Thyroid gland (tissue), 4 donors: Measurements from ENCODE around the gene CFAP43.

ENCODE experiments used
- CTCF ChIP-seq, 6 experiments: fragments of 200-600 bp in 3 of 6; fragments of 450-650 bp in 3 of 6; sonication (generic) in 3 of 6; IDR thresholded peaks; one replicate each; pipeline ENCODE4 v1.5.1; 2016 to 2019; ENCODE audit warnings: antibody characterized with exemption in 6 of 6, mild to moderate bottlenecking in 2 of 6, inconsistent platforms in 1 of 6, moderate library complexity in 1 of 6
- POLR2A ChIP-seq, 2 donors: fragments of 450-650 bp; IDR thresholded peaks; one replicate each; pipeline ENCODE4 v1.6.1; 2017; ENCODE audit warnings: antibody characterized with exemption in 2 of 2, mild to moderate bottlenecking in 2 of 2, moderate library complexity in 1 of 2

- TF ChIP-seq CTCF (IDR thresholded peaks at IDR 0.05) (no peak), POLR2A (IDR thresholded peaks at IDR 0.05) (no peak)
These were observed 118.7 kb downstream of the CFAP43 start for GRCh38 chr10:104113376-104113956.
